GM18870 (cell line): ENCODE results near the gene SLAMF8.

Experiments used
- ATAC-seq: cut with Tn5 transposase; IDR thresholded peaks from one replicate; pipeline ENCODE4 v1.9.1; 2021; ENCODE audit warnings: moderate library complexity; ENCODE audit not compliant: unreplicated experiment

Gene SLAMF8

GRCh38 chr1:159845751-159846629, 19.3 kb downstream of the SLAMF8 start:
- ATAC-seq, result no peak

- no peak for ATAC-seq
Measured at GRCh38 chr1:159847231-159847630, 20.6 kb downstream of the SLAMF8 start.

- no peak for ATAC-seq
Measured at GRCh38 chr1:159848326-159848725, 21.7 kb downstream of the SLAMF8 start.

DNA sequence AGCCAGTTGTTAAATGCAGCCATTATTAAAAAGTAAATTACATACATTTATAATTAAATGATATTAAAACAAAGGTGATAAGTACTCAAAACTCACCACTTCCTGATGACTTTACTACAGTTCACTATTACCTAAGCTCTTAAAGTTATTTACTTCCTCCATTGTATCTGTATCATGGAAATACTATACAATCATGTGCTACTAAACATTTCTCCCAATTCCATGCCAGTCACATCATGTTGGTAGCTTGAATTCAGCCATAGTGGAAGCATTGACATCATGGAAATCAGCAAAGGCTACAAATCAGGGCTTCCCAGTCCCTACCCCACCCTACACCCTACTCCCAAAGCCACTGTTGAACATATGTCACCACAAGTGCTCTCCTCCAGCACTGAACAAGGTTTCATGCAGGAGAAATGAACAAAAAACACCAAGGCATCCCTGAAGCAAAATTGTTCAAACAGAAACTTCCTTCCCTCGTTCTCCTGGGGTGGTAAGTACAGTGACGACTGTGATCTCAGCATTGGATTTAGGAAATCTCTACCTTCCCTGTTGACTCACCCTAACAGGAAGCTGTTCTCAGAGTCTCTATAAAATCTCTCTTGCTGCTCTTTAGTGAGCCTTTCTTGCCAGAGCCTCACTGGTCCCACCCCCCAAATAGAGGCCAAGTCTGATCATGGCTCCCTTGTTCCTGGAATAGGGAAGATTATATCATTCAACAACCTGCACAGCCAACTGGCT, 23.1 kb downstream of the SLAMF8 start:
- ATAC-seq, result no peak

- no peak for ATAC-seq
Measured at GRCh38 chr1:159851407-159851806, 24.7 kb downstream of the SLAMF8 start.

DNA sequence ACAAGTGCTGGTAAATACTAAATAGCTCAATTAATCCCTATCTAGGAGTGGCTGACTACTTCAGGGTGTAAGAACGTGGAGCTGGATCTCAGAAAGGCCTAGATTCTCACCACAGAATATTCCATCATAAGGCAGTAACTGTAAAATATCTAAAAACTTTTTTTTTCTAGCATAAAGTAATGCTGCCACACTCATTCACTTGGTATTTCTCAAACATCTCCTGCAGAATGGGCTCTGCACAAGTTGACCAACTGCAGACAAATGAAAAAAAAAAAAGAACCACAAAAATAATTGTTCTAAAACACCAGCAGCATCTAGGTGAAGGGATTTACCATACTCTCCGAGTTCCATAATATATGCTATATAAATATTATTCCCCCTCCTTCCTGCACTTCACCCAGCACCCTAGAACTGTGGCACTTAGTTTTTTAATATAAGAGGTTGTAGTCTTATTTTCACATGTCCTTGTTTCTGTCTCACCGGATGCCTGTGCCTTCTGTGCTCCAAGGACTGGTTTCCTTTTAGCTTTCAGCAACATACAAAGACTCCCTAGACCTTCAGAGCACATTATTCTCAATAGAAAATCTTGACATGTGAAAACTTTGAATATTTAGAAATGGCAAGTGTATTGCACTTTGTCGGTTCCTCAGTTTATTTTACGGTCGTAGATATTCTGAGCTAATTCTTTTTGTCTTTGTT, 26.9 kb downstream of the SLAMF8 start:
- ATAC-seq, result no peak

DNA sequence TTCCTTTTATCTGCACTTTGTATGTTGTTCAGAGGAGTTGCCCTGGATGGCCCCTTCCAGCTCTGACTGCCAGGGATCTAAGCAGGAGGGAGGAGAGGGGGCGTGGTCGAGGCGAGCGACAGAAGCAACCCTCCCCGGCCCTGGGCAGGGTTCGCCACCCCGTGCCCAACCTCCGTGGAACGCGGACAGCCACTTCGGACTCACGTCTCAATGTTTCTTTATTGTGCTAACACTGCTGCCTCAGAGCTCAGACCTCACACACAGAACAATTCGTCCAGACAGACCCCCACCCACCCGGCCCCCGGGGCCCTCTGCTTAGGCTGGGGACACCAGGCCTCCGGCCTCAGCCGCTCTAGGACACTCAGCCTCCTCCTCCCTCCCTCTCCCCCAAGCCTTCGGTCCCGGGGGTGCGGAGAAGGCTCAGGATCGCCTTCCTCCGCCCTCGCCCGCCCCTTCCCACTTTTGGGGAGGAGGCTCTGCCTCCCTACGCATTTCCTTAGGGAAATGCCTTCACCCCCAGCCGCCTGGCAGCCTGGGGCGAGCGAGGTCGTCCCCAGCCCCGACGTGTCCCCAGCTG, 27.5 kb downstream of the SLAMF8 start:
- ATAC-seq, result no peak

DNA sequence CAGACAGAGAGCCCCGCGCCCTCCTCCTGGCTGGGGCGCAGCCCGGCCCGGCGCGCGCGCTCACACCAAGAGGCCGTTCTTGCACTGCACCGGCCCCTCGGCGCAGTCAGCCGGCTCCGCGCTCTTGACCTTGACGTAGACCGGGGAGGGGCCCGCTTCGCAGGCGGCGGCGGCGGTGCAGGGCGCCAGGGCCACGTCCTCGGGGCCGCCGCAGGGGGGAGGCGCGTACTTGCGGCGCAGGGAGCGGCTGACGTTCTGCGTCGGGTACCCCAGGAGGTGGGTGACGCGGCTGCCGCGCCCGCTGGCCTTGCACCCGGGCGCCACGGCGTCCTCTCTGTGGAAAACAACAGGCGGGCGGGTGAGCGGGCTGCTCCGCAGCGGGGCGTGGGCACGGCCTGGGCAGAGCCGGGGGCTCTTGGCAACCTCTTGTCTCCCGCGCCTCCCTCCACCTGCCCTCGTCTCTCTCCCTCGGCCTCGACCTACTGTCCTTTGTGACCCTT, 28.1 kb downstream of the SLAMF8 start:
- ATAC-seq, result no peak

- ATAC-seq, result no peak
Measured at GRCh38 chr1:159855709-159856108, 29.0 kb downstream of the SLAMF8 start.

- ATAC-seq, result no peak
Measured at GRCh38 chr1:159856576-159856975, 29.9 kb downstream of the SLAMF8 start.

- ATAC-seq, result no peak
Measured at GRCh38 chr1:159857889-159858288, 31.2 kb downstream of the SLAMF8 start.

- ATAC-seq, result no peak
Measured at GRCh38 chr1:159859767-159860322, 33.2 kb downstream of the SLAMF8 start.

DNA sequence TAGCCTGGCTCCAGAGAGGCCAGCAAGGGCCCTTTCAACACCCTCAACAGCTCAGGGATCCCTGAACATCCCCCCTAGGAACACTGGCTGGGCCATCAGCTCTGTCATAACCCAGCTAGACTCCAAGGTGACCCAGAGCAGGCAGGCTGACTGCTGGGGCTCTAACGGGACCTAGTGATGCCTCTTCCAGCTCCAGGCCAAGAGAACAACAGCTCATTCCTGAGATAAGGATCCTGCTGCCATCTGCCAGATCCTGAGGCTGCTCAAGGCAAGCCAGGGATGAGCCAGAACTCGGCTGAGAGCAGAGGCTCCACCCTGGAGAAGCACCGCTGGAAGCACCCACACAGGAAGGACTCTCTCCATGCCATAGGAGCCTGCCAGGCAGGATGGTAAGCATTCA, 33.8 kb downstream of the SLAMF8 start:
- no peak for ATAC-seq

DNA sequence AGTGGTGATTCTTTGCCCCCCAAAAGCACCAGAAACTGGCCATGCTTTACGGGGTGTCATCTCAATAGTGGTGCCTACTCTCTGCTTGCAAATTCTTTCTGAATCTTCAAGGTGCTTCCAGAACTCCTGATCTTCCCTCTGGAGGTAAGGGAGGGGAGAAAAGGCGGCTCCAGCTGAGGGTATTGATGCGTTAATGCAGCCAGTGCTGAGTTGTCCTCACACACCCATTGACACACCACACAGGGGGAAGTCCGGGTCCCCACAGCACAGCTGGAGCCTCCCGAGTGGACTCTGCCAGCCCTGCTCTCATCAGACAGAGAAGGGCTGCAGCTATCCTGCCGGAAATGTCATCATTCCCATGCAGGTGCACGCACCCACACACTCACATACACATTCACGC, 34.5 kb downstream of the SLAMF8 start:
- no peak for ATAC-seq

DNA sequence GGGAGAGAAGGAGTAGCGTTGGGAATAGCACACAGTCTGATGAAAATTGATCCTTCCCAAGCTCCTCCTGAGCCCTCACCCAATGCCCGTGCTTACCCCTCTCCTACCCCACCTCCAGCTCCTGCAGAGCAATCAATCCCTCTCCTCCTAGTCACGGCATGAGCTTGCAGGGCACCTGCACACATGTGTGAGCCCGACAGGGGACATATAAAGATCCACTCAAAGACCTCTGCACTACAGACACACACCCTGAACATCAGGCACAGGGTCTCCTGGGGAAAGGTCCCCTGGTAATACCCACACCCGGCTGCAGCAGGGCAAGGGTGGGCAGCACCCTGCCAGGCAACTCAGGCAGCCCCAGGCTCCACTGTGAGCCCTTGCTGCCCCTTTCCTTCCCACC, 35.4 kb downstream of the SLAMF8 start:
- no peak for ATAC-seq

- no peak for ATAC-seq
Measured at GRCh38 chr1:159862557-159862956, 35.9 kb downstream of the SLAMF8 start, which contains the start of gene VSIG8. Gene VSIG8 (minus strand): TSS chr1:159862657. CDS start chr1:159862521, 136 bp downstream.

DNA sequence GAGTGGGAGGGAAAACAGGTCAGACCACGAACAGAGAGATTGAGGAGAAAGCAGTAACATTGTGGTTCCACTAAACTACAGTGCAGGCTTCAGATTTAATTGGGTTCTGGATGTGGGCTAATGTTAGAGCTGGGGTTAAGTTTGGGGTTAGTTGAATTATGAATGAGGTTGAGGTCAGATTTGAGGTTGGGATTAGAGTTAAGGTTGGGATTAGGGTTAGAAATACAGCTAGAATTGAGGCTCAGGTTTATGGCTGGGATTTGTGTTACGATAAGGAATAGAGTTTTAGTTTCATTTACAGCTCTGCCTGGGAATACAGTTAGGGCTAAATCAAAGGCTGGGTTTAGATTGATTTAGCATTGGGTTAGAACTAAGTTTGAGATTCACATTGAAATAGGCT, 37.6 kb downstream of the SLAMF8 start:
- no peak for ATAC-seq

DNA sequence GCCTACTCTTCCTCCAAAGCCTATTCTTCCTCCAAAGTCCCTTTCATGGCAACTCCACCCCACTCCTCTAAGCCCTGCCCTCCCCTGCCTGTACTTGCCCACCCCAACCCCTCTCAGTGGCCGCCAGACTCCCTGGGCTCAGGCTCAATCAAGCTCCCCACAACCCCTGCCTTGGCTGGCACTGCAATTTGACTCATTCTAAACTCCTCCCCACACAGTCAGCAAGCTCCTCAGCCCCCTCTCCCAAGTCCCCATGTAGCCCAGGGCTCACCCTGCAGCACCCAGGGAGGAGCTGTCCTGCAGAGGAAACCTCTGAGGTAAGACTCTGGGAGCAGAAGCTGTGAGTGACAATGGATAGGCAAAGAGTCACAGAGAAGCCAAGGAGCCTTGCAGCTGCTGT, 39.4 kb downstream of the SLAMF8 start:
- no peak for ATAC-seq

DNA sequence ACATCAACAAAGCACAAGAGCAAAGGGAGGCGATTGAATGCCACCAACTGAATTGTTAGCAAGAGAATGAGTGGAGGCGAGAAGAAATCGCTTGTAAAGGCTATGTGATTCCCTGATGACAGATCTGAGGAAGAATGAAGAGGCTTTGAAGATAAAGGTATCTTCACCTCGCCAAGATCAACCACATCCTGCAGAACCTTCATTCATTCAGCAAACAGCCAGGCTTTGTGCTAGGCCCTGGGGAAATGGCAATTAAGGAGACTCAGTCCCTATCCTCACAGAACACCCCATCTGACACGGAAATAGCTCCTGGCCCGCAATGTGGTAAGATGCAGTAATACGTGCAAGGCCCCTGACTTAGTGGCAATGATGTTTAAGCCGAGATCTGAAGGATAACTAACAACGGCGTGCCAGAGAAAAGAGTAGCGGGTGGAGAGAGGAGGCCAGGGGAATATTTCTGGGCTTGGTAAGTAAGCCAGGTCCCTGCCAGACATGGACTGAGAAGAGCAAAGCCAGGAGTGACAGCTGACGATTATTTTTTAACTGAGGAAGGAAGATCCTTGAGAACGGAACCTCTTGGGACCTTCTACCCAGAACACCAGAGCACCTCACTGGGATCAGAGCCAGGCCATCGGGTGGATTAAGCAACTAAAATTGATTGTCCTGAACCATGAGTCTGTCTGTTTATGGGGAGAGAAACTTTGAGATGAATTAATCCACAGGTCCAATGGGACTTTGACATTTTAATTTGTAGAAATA, 40.4 kb downstream of the SLAMF8 start:
- ATAC-seq, result no peak

GRCh38 chr1:159867664-159868026, 41.0 kb downstream of the SLAMF8 start:
- no peak for ATAC-seq
